HG02973 (cell line): Measurements from ENCODE around the gene ATXN7.
A peak's percentile ranks its signal among the peaks of the same experiment; 100 is the strongest.

Source experiments
- ATAC-seq: cut with Tn5 transposase; IDR thresholded peaks from one replicate; pipeline ENCODE4 v1.9.1; 2021; ENCODE audit warnings: moderate library complexity; ENCODE audit not compliant: unreplicated experiment

Gene ATXN7

DNA sequence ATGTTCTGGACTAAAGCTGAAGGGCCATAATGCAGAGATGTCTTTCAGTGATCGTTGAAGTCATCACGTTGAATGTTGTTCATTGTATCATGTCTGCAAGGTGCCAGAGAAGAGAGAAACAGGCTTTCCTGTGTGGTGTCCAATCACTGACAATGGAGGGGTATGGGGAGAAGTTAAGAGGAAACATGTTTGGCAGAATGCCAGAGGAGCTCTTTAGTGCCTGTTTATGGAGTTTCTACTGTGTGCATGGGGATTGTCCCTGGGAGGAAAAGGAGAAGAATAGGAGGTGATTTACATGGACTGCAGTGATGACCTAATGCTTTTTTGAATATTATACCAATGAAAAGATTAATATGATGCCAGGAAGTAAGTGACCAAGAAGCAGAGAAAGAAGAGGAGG, 36.8 kb downstream of the ATXN7 start:
- no peak for ATAC-seq

- no peak for ATAC-seq
Observed at GRCh38 chr3:63905731-63906620, 42.3 kb downstream of the ATXN7 start.

- ATAC-seq, result no peak
Observed at GRCh38 chr3:63908081-63908736, 44.5 kb downstream of the ATXN7 start.

- no peak for ATAC-seq
Observed at GRCh38 chr3:63908776-63909175, 45.1 kb downstream of the ATXN7 start.

DNA sequence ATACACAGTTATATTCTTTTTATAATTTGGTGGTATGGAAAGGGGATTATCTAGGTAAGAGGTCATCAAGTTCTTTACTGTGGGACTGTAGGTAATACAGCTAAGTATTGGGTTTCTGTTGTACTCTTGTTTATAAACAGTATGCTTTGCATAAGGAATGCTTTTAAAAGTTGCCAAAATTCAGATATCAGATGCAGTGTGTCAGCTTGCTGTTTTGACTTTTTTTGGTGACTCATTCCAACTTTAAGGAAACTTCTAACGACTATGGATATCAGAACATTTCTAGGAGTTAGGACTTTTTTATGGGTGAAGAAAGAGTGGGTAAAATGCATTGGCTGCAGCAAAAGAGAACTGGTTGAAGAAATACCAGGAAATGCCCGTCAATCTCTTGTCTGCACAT, 45.8 kb downstream of the ATXN7 start:
- ATAC-seq, result no peak

DNA sequence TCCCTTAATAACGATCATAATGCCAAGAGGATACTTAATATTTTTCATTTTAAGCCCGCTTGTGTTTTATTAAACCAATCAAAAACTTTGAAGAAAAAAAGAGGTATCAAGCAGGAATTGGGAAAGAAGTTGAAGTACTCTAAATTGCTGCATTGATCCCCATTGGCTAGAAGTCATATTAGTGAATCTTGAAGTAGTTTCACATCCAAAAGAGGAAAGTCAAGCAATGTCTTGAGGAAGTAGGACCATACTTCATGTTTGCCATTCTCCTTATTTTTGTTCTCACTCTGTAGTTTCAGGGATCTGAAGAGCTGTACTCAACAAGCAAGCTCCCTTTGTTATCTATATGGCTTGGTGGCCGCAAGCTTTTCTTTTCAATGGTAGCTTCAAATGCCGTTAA, 46.3 kb downstream of the ATXN7 start:
- ATAC-seq, result no peak

- ATAC-seq, result no peak
Observed at GRCh38 chr3:63910891-63911290, 47.2 kb downstream of the ATXN7 start.

DNA sequence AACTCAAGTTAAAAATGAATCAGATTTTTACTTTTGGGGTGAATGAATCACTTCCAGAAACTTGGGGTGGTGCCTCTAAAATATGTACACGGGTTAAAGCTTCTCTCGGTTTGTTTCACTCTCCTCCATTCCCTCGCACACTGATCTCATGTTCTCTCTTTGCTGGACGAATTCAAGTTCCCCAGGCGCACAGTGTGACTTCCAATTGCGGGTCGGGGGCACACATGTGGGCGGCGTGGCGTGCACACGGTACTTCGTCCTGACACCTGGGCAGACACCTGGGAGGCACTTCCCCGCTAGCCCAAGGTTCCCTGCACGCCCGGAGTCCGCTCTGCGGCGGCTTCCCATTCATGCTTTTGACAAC, 47.8 kb downstream of the ATXN7 start:
- peak; percentile 14 for ATAC-seq

GRCh38 chr3:63911873-63912767, 48.5 kb downstream of the ATXN7 start, which contains the start of gene SCAANT1:
Gene SCAANT1, minus strand, starts transcription at chr3:63912383.
- peak; percentile 72 for ATAC-seq

GRCh38 chr3:63912768-63913588, 49.3 kb downstream of the ATXN7 start:
- no peak for ATAC-seq

DNA sequence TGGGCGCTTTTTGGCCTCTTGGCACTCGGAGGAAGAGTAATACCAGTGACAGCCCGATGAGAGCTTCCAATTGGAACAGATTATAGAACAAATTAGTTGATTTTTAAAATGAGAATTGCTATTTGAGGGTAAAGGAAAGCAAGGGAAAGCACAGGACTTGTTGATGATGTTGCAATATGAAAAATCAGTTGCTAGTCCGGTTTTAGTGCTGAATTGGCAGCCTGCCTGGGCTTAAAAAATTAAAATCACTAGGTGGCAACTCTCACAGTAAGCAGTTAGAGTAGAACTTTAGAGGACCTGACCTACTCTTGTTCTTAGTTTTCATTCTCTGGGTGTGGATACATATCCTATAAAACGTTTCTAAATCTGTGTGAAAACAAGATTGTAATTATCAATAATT, 50.6 kb downstream of the ATXN7 start:
- no peak for ATAC-seq

GRCh38 chr3:63918321-63918720, 54.7 kb downstream of the ATXN7 start:
- ATAC-seq, result no peak

DNA sequence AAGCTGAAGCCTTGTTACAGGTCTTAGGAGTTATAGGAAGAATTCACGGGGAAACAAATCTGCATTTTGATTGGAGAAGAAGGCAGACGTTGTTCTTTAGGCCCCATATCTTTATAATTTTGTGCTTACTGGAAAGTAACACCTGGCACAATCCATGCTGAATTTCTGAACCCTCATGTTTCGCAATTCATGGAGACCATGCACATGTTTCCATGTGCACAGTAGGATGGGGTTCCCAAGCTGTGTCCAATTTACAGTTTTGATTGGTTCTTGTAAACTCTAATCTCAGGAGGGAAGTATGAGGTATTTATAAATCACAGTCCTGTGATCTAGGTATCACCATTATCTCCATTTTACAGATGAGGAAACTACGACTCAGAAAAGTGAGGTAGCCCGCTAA, 56.3 kb downstream of the ATXN7 start:
- ATAC-seq, result no peak

DNA sequence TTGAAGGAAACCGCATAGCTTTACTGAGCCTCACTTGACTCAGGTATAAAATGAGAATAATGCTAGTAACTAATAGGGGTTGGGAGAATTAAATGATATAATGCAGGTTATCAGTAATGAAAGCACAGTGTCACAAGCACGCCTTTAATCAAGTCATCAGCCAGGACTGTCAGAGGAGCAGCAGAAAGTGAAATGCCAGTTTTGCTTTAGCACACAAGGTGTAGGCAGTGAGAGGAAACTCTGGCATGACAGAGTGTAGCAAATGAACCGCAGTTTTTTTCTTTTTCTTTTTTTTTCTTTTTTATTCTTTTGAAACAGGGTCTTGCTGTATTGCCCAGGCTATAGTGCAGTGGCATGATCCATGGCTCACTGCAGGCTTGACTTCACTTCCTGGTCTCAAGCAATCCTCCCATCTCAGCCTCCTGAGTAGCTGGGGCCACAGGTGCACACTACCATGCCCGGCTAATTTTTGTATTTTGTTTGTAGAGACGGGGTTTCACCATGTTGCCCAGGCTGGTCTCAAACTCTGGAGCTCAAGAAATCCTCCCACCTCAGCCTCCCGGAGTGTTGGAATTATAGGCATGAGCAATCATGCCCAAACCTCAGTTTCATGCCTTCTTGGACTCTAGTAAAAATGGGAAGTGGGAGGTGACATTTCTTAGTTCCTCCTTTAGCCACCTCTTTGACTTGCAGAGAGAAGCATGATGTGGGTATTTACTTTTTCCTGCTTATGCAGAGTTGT, 58.2 kb downstream of the ATXN7 start:
- peak; percentile 83 for ATAC-seq

DNA sequence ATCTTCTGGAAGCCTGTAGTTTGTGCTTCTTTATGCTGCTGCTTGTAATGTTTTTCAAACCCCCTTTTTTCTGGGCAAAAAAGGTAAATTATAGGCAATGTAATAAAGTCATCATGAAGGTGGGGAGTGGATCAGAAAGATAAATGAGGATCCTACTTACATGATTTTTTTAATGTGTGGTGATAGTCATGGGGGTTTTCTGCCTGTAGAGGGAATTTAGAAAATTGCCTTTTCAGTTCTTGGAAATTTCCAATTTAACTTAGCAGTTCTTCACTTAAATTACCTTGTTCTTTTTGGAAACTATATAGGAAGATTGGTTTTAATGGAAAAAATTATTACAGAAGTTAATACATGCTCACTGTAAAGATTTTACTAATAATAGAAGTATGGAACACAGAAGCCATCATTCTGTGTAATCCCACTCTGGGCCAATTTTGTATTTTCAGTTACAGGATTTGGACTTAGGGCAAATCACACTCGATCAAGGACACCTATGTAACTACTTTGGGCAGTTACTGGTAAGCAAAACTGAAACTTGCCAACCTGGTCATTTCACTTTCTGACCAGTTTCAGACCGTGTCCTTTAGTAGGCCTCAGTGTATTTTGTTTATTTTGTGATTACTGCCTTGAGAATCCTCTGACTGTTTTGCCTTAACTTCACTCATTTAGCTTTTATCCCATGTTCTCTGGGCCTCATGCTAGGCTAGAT, 59.0 kb downstream of the ATXN7 start:
- ATAC-seq, result no peak

DNA sequence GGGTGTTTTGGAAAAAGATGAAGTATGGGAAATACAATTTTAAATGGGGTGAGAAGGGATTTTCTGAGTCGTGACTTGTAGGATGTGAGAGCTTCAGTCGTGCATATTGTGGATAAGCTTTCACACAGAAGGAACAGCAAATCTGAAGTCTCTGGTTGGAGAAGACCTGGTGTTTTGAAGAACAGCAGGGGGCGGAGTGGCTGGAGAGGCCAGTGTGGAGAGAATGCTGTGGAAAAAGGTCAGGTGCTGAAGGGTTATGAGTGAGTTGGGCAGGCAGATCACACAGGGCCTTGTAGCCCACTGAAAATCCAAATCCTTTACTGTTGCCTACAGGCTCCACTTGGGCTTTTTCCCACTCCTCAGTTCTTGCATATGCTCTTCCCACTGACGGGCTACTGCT, 62.6 kb downstream of the ATXN7 start:
- ATAC-seq, result no peak

- ATAC-seq, result peak; percentile 69
Observed at GRCh38 chr3:63927422-63928280, 64.0 kb downstream of the ATXN7 start.

DNA sequence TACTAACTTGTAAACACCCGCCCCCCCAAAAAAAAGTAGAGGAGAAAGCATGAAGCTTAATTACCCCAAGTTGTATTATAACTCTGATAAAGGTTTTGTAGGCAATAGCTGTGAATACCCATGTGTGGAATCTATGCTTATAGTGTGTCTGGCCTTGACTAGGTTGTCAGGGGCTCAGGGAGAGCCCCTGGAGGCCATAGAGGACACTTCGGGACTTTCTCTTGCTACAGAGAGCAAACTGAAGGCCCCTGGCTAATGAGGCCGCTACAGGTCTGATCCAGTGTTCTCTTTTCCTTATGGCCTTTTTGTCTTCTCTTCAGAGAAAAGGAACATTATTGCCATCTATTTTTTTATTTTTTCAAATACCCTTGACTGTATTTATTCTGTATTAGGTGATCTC, 67.6 kb downstream of the ATXN7 start:
- ATAC-seq, result no peak
